Neural crest cell (in vitro differentiated cells): Measurements from ENCODE around the gene SC5D. TPM values are rescaled to one million over a fixed set of nuclear protein-coding genes. Genes with fewer than 3 reads are reported as not detected.
A peak's percentile ranks its signal among the peaks of the same experiment; 100 is the strongest.

ENCODE experiments used
- DNase-seq: peaks from one replicate; pipeline ENCODE4 v3.0.0; 2021; ENCODE audit warnings: low read depth, mixed read lengths, low spot score
- H3K27ac Mint-ChIP-seq: one replicate; pipeline ENCODE4 v1.8.0; 2021; ENCODE audit warnings: mild to moderate bottlenecking, mixed read lengths; ENCODE audit not compliant: unreplicated experiment
- H3K27me3 Mint-ChIP-seq: 2 replicates; pipeline ENCODE4 v1.8.0; 2021; ENCODE audit warnings: low read depth, mild to moderate bottlenecking, mixed read lengths
- H3K36me3 Mint-ChIP-seq: 2 replicates; pipeline ENCODE4 v1.8.0; 2021; ENCODE audit warnings: low read depth, mild to moderate bottlenecking, mixed read lengths
- H3K4me1 Mint-ChIP-seq: 2 replicates; pipeline ENCODE4 v1.8.0; 2021; ENCODE audit warnings: mixed read lengths
- H3K4me3 Mint-ChIP-seq: one replicate; pipeline ENCODE4 v1.8.0; 2021; ENCODE audit warnings: mild to moderate bottlenecking, mixed read lengths
- H3K9me3 Mint-ChIP-seq: 2 replicates; pipeline ENCODE4 v1.8.0; 2021; ENCODE audit warnings: mixed read lengths
- long read RNA-seq: library from polyadenylated mRNA; unstranded; transcript quantifications from one replicate; pipeline ENCODE4 v2.0.0, GENCODE V29; 2020
- total RNA-seq: library from RNA; stranded (reverse); gene quantifications from 2 replicates; pipeline ENCODE4 v1.2.1, GENCODE V29; 2021
- TF ChIP-seq, protein P1 (sequence below): fragments of 200-600 bp; sonication (generic); conservative IDR thresholded peaks from 2 replicates; pipeline ENCODE4 v1.5.0; 2021; ENCODE audit warnings: antibody characterized with exemption, mild to moderate bottlenecking

The SC5D gene, protein sequence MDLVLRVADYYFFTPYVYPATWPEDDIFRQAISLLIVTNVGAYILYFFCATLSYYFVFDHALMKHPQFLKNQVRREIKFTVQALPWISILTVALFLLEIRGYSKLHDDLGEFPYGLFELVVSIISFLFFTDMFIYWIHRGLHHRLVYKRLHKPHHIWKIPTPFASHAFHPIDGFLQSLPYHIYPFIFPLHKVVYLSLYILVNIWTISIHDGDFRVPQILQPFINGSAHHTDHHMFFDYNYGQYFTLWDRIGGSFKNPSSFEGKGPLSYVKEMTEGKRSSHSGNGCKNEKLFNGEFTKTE
- total RNA-seq = 76.4 and 81.1 TPM in 2 replicates
- long read RNA-seq, transcript SC5D-201 (5 exons, 2,456 nt) = major isoform, 299 of 312 reads
- long read RNA-seq, partial matches to known transcripts = 3 of 312 reads
- long read RNA-seq, other reads (novel, unspliced or antisense) = 4 of 312 reads

DNA sequence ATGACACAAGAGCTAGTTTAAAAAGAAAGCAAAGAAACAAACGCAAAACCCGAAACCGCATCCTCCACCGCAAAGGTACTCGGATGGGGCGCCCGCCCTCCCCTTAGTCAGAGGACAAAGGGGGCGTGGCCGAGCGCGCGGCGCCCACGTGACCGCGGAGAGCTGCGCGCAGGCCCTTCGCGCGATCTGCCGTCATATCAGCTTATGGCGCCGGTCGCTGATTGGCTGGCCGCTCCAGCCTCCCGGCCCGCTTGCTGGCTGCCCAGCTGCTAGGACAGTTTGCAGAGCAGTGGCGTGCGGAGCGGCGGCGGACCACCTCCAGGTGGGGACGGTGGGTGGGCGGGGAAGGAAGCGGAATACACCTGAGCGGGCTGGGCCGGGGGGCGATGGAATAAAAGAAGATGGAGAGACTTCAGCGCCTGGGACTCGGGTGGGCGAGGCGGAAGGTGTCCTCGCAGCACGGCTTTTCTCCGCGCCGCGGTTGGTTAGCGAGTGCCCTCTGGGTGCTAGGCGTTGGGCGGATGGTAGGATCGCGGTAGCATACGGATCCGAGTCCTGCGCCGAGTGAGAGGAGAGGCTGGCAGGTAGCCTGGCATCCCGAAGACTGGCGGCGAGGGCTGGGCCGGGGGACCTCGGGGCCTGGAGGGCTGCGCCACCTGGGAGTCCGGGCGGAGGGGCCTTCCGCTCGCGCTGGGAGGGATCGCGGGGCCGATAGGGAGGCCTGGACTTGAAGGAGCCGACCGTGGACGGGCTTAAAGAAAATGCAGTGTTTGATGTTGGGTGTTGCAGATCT is at the start of gene SC5D:
Gene SC5D (plus strand): TSS at position 277 of the 793 bp plus-strand sequence. CDS start 10,605 bp downstream, outside the sequence.
- peak within 1 kb of the TSS; percentile 92 for H3K4me3 Mint-ChIP-seq
- TF ChIP-seq, protein P1, sequence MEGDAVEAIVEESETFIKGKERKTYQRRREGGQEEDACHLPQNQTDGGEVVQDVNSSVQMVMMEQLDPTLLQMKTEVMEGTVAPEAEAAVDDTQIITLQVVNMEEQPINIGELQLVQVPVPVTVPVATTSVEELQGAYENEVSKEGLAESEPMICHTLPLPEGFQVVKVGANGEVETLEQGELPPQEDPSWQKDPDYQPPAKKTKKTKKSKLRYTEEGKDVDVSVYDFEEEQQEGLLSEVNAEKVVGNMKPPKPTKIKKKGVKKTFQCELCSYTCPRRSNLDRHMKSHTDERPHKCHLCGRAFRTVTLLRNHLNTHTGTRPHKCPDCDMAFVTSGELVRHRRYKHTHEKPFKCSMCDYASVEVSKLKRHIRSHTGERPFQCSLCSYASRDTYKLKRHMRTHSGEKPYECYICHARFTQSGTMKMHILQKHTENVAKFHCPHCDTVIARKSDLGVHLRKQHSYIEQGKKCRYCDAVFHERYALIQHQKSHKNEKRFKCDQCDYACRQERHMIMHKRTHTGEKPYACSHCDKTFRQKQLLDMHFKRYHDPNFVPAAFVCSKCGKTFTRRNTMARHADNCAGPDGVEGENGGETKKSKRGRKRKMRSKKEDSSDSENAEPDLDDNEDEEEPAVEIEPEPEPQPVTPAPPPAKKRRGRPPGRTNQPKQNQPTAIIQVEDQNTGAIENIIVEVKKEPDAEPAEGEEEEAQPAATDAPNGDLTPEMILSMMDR = peak; percentile 19
- no peaks in the 10 kb centered on the region for H3K9me3 Mint-ChIP-seq
- H3K27ac Mint-ChIP-seq = peak within 1 kb of the TSS; percentile 87
- no peaks in the 10 kb centered on the region for H3K27me3 Mint-ChIP-seq
- H3K36me3 Mint-ChIP-seq = peaks cover 13% of the 10 kb centered on the region
- H3K4me1 Mint-ChIP-seq = peaks cover 50% of the 10 kb centered on the region
- peak; percentile 87 for DNase-seq

- Mint-ChIP-seq H3K27ac (no peak overlapping the region), H3K4me1 (peaks cover 26% of the 10 kb centered on the region), H3K27me3 (no peaks in the 10 kb centered on the region), H3K36me3 (no peaks in the 10 kb centered on the region), H3K4me3 (no peak overlapping the region), H3K9me3 (no peaks in the 10 kb centered on the region)
- TF ChIP-seq, protein P1 = no peak
- DNase-seq = no peak
These were observed 47.7 kb upstream of the SC5D start for GRCh38 chr11:121244884-121245283.

DNA sequence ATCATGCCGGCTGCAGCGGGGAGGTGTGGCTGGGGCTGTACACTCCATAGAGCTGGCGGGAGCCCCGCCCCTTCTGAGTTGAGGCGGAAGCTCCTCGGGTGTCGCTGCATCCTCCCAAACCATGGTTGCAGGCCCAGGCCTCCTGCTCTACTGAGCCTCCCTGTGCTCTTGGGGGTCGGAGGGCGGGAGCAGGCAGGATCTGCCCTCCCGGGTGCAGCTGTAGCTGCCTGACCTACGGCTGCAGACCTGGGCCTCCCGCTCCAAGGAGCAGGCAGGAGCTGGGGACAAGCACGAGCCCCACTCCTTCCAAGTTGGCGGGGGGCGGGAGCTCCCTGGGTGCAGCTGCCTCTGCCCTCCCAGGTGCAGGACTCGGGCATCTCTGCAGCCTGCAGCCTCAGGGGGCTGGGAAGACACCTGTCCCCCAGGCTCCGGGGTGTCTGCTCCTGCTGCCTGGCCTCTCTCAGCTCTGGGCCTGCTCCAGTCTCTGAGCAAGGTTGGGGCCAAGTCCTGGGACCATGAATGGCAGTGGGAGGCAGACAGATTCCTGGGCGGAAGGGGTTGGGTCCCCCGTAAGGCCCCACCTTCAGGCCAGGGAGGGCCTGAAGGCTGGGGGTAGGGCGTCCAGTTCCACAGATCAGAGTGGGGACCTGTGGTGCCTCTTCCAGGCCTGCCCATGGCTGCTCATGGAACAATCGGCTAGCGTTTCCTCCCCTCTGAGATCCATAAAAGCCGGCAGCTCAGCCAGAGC is 46.4 kb upstream of the SC5D start:
- no peak overlapping the region for H3K4me3 Mint-ChIP-seq
- H3K9me3 Mint-ChIP-seq = no peaks in the 10 kb centered on the region
- no peaks in the 10 kb centered on the region for H3K27me3 Mint-ChIP-seq
- H3K36me3 Mint-ChIP-seq = no peaks in the 10 kb centered on the region
- no peak overlapping the region for H3K27ac Mint-ChIP-seq
- DNase-seq = no peak
- H3K4me1 Mint-ChIP-seq = peaks cover 28% of the 10 kb centered on the region
- TF ChIP-seq, protein P1 = no peak

DNA sequence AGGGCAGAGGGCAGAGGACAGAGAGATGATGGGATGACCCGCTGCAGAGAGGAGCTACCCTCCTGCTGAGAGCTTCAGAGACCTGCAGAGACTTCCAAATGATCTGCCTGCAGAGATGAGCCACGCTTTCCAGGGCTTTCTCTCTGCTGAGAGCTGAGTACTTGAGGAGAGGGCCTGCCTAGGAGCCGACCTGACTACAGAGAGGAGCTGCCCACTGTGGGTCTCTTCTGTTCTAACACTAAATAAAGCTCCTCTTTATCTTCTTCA is 45.9 kb upstream of the SC5D start:
- no peak for DNase-seq
- no peaks in the 10 kb centered on the region for H3K9me3 Mint-ChIP-seq
- H3K4me1 Mint-ChIP-seq = peaks cover 28% of the 10 kb centered on the region
- H3K27ac Mint-ChIP-seq = no peak overlapping the region
- TF ChIP-seq, protein P1 = no peak
- no peak overlapping the region for H3K4me3 Mint-ChIP-seq
- H3K36me3 Mint-ChIP-seq = no peaks in the 10 kb centered on the region
- no peaks in the 10 kb centered on the region for H3K27me3 Mint-ChIP-seq

DNA sequence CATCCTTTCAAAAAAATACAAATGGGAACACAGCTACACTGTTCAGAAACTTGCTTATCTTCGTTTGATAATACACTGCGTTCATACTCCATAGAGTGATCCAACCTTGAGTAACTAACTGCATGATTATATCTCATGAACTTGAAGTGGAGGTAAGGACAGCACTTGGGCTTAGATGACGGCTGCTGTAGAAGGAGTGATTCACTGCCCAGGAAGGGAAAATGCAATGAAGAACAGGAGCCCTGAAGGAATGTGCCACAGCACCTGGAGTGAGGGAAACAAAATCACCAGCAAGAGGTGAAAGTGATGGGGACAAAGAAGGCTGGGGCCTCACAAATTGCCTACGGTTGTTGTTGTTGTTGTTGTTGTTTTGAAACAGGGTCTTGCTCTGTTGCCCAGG is 44.1 kb upstream of the SC5D start:
- Mint-ChIP-seq H3K36me3 (peaks cover 2% of the 10 kb centered on the region), H3K4me3 (no peak overlapping the region), H3K27me3 (no peaks in the 10 kb centered on the region), H3K4me1 (peaks cover 21% of the 10 kb centered on the region), H3K27ac (peak overlapping the region; percentile 90), H3K9me3 (no peaks in the 10 kb centered on the region)
- no peak for DNase-seq
- TF ChIP-seq, protein P1 = no peak
